ENCODE results near the gene ADM2.

ADM2 gene

GRCh38 chr22:50487290-50488005 is 6.1 kb downstream of the ADM2 start:
- DNase-seq, result no peak

GRCh38 chr22:50488006-50488677 is 6.8 kb downstream of the ADM2 start:
- DNase-seq, result peak; percentile 8

- no peak for DNase-seq
Measured at GRCh38 chr22:50488886-50489285, 7.5 kb downstream of the ADM2 start.

GRCh38 chr22:50489363-50490243 is 8.3 kb downstream of the ADM2 start:
- no peak for DNase-seq

DNA sequence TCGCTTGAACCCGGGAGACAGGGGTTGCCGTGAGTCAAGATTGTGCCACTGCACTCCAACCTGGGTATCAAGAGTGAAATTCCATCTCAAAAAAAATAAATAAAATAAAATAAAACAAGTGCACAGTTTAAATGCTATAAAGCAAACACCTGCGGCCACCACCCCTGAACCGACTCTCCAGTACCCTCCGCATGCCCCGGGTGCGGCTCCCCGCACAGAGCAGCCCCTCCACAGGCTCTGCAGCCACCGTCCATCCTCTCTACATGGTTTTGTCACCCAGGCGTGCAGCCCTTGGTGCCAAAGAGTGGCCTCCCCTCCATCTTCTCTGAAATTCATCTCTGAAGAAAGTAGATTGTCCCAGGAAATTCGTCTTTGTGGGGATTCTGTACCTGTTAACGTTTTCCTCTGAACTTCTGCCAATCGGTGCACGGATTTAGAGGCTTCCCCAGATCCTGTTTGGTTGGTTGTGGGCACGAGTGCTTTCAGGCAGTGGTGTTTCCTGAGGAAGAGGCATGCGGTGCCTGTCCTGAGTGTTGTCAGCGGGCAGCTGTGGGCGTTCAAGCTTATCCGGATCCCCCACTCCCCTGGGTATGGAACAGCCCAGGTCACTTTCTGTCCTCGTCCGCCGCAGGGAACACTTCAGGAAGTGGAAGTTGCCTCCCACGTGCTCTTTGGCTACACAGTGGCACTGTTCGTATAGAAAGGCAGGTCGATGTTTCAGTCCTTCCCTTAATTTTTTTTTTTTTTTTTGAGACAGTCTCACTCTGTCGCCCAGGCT is 9.4 kb downstream of the ADM2 start:
- DNase-seq, result no peak

DNA sequence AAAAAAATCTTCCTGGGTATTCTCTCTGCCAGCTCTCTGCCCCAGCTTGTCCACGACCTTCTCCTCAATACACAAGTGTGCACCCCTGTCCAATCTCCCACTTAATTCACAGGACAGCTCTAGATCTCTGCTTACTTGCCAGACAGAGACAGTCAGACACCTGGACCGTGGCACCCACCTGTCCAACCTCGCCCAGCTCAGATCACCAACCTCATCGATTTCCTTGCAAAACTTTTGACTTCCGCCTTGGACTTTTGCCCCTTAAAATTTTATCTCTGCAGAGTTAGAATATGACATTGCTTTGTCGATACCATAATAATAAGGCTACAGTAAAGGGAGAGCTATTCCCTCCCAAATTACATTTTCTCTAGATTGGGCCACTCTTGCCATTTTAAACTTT is 15.8 kb downstream of the ADM2 start:
- no peak for DNase-seq

DNA sequence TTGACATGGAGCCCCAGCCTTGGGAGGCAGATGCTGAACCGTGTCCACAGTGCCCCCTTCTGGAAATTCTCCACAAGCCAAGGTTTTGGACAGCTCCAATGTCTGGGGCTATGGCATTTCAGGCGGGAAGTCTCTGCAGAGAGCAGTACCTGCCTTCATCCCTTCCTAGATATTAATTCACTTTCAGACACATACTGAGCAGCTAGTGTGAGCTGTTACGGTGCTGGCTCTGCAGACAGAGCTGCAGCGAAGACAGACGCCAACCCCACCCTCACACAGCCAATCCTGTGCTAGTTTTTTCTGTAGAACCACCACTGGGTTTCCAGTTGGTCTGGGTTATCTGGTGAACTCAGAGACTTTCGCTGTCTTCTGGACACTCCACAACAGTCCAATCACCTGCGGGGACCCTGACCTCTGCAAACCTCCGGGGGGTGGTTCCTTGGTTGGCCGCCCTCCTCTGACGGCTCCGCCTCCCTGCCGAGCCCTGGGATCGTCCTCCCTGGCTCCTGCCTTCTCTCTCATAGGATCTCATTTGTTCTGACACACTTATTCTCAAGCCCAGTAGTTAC is 17.1 kb downstream of the ADM2 start:
- DNase-seq, result peak; percentile 62

GRCh38 chr22:50500452-50500851 is 19.1 kb downstream of the ADM2 start:
- no peak for DNase-seq

DNA sequence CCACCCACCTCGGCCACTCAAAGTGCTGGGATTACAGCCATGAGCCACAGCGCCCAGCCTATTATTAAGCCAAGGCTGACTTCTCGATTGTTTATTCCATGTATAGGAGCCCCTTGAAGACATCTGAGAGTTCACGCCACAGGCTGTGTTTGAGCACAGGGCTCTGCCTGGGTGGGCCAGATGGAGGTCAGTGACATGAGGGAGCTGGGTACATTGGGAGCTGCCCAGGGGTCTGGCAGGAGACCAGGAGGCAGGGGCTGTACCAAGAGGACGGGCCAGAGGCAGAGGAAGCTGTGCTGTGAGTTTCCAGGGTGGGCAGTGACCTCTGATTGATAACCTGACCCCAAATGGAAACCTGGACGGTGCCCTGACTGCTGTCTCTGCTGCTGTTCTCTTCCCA is 20.8 kb downstream of the ADM2 start:
- DNase-seq, result no peak

- DNase-seq, result no peak
Measured at GRCh38 chr22:50502628-50503474, 21.5 kb downstream of the ADM2 start.

- peak; percentile 35 for DNase-seq
Measured at GRCh38 chr22:50503475-50504145, 22.3 kb downstream of the ADM2 start.

- no peak for DNase-seq
Measured at GRCh38 chr22:50504369-50505211, 23.2 kb downstream of the ADM2 start.

DNA sequence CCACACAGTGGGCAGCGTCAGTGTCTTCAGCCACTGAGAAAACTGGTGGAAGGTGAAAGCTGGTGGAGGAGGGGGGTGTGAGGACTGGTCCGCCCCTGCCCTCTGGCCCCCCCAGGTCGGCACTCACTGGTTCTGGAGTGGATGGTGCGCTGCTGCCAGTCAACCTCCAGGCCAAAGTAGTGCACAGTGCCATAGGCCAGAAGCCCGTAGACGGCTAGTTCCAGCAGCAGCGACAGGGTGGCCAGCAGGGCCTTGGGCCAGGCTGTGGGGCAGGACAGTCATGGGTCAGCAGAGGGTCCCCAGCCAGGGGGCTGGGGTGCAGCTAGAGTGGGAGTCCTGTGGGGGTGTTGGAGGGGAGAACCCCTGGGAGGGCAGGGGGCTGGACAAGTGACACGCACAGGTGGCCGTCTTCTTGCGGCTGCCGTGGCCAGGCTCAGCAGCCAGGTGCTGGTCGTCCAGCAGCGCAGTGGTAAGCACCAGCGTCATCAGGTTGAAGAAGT is 24.0 kb downstream of the ADM2 start:
- DNase-seq, result no peak

- DNase-seq, result no peak
Measured at GRCh38 chr22:50505776-50506610, 24.6 kb downstream of the ADM2 start.

DNA sequence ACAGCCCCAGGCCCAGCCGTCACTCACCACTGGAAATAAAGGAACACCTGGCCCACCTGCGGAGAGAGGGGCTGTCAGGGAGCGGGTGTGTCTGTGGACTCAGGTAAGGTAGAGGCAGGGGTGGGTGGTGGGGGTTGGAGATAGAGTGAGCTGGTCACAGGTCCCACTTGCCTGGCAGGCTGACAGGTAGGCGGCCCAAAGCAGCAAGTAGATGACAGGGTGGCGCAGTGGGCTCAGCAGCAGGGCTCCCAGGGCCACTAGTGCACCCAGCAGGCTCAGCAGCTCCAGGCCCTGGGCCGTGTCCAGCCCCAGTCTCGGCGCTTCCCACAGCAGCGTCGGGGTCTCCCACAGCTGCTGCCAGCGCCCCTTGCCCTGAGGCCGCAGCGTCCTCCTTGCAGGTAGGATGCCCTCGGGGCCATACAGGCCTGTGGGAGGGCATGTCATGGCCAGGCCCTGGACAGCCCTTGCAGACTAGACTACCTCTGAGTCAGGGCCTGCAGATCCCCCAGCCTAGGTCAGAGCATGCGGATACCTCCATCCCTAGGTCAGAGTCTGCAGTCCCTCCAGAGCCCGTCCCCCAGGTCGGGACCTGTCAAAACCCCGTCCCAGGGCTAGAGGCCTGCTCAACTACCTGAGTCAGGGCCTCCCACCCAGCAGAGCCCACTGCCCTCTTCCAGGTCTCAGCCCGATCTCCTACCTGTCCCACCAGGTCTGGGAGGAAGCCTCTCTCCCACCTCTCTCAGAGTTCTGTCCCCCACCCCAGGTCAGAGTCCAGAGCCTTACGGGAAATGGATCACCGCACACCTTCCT is 25.5 kb downstream of the ADM2 start:
- DNase-seq, result no peak

- DNase-seq, result peak; percentile 91
Measured at GRCh38 chr22:50507421-50507990, 26.2 kb downstream of the ADM2 start, which contains the start of gene LMF2. TSS of gene LMF2 (minus strand) at chr22:50507702. CDS start at chr22:50507675, 27 bp downstream.
